ENCODE results near the gene TRIM29.
"Not testable (repeated sequence)": the region's sequence is repeated elsewhere in the genome, so short reads cannot be mapped to it uniquely, and the experiment has no call there.

The TRIM29 gene

GRCh38 chr11:120183701-120184141 is 45.8 kb upstream of the TRIM29 start:
- TF ChIP-seq, protein P1, sequence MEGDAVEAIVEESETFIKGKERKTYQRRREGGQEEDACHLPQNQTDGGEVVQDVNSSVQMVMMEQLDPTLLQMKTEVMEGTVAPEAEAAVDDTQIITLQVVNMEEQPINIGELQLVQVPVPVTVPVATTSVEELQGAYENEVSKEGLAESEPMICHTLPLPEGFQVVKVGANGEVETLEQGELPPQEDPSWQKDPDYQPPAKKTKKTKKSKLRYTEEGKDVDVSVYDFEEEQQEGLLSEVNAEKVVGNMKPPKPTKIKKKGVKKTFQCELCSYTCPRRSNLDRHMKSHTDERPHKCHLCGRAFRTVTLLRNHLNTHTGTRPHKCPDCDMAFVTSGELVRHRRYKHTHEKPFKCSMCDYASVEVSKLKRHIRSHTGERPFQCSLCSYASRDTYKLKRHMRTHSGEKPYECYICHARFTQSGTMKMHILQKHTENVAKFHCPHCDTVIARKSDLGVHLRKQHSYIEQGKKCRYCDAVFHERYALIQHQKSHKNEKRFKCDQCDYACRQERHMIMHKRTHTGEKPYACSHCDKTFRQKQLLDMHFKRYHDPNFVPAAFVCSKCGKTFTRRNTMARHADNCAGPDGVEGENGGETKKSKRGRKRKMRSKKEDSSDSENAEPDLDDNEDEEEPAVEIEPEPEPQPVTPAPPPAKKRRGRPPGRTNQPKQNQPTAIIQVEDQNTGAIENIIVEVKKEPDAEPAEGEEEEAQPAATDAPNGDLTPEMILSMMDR (IDR thresholded peaks at IDR 0.05; ENCODE audit: borderline replicate concordance, insufficient read depth, low read depth, low read length): no peak
- H3K4me3 ChIP-seq (ENCODE audit: low read depth, low read length): no peak overlapping the region

- H3K4me3 ChIP-seq (ENCODE audit: low read depth, low read length): no peak overlapping the region
- TF ChIP-seq, protein P1 (IDR thresholded peaks at IDR 0.05; ENCODE audit: borderline replicate concordance, insufficient read depth, low read depth, low read length): 0 out of 2 replicates have a peak, but pooled peaks have one; percentile 15
Observed at GRCh38 chr11:120182790-120183491, 45.0 kb upstream of the TRIM29 start.

GRCh38 chr11:120182372-120182771 is 44.5 kb upstream of the TRIM29 start:
- TF ChIP-seq, protein P1 (IDR thresholded peaks at IDR 0.05; ENCODE audit: borderline replicate concordance, insufficient read depth, low read depth, low read length): no peak
- H3K4me3 ChIP-seq (ENCODE audit: low read depth, low read length): no peak overlapping the region

DNA sequence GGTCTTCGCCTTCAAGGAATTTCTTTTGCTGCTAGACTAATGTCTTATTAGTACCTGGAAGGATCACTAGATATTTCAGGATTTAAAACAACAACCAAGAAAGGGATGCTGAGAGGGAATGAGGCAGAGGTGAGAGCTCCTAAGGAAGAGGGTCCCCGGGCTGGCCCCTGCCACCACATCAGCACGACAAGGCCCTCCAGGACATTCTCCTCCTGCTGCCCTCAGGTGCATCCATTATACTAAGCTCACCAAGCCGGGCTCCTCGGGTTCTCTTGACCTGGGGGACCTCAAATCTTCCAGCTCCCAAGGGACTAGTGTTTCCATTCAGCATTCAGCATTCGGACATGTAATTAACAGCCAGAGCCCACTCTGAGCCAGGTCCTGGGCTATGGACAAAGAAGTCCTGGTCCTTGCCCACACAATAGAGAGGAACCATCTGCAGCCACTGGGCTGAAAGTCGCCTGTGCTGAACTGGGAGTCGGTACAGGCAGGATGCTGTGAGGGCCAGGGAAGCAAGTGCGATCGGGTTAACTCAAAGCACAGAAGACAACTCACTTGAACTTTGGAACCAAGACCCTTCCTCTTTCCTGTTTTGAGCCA is 43.6 kb upstream of the TRIM29 start:
- TF ChIP-seq, protein P1 (IDR thresholded peaks at IDR 0.05; ENCODE audit: borderline replicate concordance, insufficient read depth, low read depth, low read length): no peak
- no peak overlapping the region for H3K4me3 ChIP-seq (ENCODE audit: low read depth, low read length)

- TF ChIP-seq, protein P1 (IDR thresholded peaks at IDR 0.05; ENCODE audit: borderline replicate concordance, insufficient read depth, low read depth, low read length): no peak
- no peak overlapping the region for H3K4me3 ChIP-seq (ENCODE audit: low read depth, low read length)
Observed at GRCh38 chr11:120180551-120181232, 42.8 kb upstream of the TRIM29 start.

DNA sequence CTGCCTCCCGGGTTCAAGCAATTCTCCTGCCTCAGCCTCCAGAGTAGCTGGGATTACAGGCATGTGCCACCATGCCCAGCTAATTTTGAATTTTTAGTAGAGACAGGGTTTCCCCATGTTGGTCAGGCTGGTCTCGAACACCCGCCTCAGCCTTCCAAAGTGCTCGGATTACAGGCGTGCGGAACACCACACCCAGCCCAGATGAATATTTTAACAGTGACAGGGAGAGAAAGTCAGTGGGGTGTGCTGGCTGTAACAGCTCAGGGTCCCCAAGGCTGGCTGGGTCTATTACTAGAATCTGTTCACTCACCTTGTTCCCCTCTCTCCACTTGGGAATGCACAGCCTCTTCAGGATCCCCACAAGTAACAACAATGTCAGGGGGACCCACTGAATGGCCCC is 42.1 kb upstream of the TRIM29 start:
- not testable (repeated sequence) for H3K4me3 ChIP-seq (ENCODE audit: low read depth, low read length)

DNA sequence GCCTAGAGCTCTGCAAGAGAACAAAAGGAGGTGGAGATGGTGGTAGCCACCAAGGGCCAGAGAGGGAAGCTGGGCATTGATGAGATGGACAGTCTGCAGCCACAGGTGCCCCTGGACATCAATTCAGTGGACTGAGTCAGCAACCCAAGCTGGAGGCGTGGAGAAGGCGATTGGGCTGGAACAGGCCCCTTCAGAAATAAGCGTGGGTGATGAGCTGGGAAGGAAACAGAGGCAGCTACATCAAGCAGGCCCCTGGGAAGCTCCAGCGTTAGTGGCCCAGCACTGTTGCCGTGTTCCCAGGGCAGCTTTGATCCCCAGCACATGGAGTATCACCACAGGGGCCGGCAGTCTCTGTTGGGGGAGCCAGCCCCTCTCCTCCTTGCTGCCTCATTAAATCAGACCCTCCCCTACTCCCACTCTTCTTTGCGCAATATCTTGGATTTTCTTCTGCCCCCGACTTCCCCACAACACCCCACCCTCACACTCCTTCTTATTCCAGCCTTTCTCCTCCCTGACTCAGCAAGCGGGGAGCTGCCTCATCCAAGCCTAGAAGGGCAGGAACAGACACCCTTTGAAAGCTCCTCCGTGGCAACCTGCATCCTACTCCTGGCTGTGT is 41.3 kb upstream of the TRIM29 start:
- TF ChIP-seq, protein P1 (IDR thresholded peaks at IDR 0.05; ENCODE audit: borderline replicate concordance, insufficient read depth, low read depth, low read length): no peak
- H3K4me3 ChIP-seq (ENCODE audit: low read depth, low read length): no peak overlapping the region
